Stimulated activated CD4-positive, alpha-beta T cell treated with anti-CD3 and anti-CD28 coated beads, Interleukin-2, amount 100 ng/mL, for 24 hours (primary cell): Measurements from ENCODE around the gene G6PC1.
"Not testable (repeated sequence)": the region's sequence is repeated elsewhere in the genome, so short reads cannot be mapped to it uniquely, and the experiment has no call there.

Experiments used
- DNase-seq, 2 donors: peaks; one replicate each; pipeline ENCODE4 v3.0.0-alpha.2; 2020

The G6PC1 gene

GRCh38 chr17:42873932-42874695, 26.5 kb upstream of the G6PC1 start:
- DNase-seq: not testable (repeated sequence)

- no peak for DNase-seq
These were observed 23.6 kb upstream of the G6PC1 start for GRCh38 chr17:42877037-42877436.

DNA sequence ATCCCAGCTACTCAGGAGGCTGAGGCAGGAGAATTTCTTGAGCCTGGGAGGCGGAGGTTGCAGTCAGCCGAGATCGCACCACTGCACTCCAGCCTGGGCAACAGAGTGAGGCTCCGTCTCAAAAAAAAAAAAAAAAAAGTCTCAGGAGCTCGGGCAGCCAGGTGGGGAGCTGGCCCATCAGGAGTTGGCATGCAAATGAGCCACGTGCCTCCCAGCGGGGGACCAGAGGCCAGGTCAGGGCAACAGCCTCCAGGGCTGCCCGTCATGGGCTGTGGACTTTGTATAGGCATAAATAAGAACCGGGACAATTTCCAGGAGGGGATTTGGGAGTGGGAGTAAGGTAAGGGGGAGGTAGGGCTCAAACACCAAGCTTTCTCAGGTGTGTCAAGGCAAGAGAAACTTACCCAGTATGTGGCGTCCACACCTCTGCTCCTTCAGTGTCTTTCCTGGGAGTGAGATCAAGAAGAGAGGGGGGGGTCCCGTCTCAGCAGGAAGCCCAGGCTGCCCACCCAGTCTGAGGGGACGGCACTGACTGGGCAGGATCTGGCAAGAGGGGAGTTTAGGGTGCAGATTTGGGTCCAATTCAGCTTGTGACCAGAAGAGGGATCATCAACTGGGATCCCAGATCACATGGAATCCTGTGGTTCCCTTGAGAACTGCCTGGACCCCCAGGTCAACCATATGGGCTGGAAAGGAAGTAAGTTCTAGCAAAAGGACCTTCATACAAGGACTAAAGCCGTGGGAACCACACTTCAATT, 22.3 kb upstream of the G6PC1 start:
- no peak for DNase-seq

- DNase-seq: no peak
These were observed 21.5 kb upstream of the G6PC1 start for GRCh38 chr17:42878924-42879595.

DNA sequence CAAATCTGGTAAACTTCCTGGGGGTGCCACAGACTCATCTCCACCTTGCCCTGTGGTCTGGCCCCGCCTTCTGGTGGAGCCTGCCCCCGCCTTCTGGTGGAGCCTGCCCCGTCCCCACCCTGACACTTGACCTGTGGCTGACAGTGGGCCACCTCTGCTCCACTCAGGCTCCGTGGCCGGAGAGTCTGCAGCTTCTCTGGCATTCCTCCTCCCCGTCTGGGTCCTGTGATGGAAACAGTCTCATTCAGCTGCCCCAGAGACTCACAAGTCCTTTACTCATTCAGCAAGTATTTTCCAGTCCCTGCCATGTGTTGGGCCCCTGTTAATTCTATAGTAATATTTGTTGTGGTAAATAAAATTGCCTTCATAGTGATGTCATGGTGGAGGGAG, 21.0 kb upstream of the G6PC1 start:
- DNase-seq: no peak

- no peak for DNase-seq
These were observed 19.8 kb upstream of the G6PC1 start for GRCh38 chr17:42880776-42881310.

GRCh38 chr17:42881706-42882105, 18.9 kb upstream of the G6PC1 start:
- DNase-seq: not testable (repeated sequence)

GRCh38 chr17:42882166-42882565, 18.4 kb upstream of the G6PC1 start:
- no peak for DNase-seq

DNA sequence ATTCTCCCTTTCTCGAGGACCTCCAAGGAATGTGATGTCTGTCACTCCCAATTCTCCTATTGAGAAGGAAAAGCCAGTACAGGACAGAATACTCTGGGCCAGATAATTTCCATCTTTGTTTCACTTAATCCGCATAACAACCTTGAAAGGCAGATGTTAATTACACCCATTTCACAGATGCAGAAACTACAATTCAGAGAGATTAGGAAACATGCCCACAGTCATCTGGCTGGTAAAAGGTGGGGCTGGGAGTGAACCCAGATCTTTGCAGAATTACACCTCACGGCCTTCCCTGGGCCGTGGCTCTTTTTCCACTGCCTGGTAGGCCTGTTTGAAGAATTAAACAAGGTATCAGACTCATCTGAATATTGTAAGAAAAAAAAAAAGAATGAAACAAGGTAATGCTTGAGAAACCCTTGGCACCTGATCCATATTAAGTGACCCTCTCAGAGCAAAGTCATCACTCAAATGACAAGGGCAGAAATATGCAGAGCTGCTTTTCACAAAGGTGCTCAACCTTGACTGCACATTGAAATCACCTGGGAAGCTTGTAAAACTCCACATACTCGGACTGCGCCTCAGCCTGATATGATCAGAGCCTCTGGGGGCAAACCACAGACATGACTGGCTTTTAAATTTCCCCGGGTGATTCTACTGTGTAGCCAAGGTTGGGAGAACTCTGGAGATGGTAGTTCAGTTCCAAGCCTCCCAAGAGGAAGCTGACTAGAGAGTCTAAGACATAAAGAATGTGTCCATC, 16.6 kb upstream of the G6PC1 start:
- no peak for DNase-seq

GRCh38 chr17:42885806-42886205, 14.8 kb upstream of the G6PC1 start:
- DNase-seq: not testable (repeated sequence)

DNA sequence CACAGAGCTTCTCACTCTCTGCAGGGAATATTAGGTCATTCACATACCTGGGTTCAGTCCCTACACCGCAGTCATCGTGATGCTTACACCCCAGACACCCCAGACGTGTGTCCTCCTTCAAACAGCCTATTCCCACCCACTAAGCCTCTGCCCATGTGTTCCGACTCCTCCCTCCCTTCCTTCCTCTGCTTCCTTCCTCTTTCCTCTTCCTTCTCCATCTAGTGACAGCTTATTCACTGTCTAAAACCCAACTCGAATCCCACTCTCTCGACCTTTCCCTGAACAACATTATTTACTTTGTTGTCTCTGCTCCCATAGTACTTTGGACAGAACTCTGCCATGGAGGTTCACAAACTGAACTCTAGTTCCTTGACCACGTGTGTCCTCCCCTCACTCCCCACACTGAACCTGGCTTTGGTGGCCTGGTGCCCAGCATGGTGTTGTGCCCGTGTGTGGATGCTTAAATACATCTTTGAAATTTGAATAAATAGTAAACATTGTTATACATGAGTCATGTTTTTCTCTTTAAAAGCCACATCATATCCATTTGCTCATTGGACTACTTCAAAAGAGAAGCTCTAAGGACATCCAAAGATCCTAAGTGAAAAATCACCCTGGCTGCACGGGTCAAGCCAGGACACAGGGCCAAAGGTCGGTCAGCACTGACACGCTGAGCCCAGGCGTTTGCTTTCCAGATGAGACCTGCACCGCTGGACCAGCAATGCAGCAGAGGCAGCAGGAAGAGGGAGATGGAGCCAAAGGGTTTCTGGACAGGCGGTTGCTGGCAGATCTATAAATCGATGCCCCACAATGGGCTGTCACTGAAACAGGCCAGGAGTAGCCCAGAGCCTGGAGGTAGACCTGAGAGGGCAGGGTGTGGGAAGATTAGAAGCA, 14.1 kb upstream of the G6PC1 start:
- DNase-seq: no peak

DNA sequence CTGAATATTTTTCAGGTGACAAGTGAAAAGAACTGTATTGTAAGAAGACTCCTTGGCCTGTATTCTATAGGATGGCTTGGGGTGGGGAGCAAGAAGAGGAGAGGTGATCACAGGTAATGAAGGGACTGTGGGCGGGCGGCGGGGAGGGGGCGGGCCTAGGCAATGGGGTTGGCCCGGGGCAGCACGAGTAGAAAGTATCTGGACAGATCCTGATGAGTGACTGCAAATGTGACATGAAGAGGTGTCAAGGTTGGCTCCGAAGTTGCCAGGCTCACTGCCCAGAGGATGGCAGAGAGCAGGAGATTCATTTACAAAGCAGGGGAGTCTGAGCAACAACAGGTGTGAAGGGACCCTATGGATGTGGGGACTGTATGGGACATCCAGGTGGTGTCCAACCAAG, 10.8 kb upstream of the G6PC1 start:
- no peak for DNase-seq

DNA sequence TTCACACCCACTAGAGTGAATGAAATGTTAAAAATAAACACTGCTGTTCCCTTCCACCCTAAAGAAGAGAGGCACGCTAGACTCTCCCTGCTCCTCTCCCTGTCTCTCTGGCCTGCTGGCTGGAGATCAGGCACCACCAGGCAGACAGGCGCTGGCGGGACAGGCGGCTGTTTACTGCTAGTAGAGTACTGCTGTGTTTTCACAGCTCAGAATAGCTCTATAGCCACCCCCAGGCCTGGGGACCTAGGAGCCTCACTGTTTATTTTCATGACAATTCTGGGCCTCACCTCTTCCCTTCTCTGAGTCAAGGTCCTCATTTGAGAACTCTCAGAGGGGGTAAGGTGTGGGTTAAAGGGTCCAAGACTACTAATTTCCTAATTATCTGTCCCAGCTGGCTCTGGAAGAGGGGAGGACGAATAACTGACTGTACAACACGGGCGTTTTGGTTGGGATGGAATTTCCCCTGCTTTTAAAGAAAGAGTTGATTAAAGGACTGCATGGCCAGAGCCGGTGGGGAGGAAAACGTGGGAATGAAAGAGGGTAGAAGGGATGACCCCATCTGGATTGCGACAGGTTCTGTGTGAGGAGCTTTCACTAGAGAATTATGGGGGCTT, 9.0 kb upstream of the G6PC1 start:
- DNase-seq: no peak

- no peak for DNase-seq
These were observed 7.2 kb upstream of the G6PC1 start for GRCh38 chr17:42893359-42893758.

DNA sequence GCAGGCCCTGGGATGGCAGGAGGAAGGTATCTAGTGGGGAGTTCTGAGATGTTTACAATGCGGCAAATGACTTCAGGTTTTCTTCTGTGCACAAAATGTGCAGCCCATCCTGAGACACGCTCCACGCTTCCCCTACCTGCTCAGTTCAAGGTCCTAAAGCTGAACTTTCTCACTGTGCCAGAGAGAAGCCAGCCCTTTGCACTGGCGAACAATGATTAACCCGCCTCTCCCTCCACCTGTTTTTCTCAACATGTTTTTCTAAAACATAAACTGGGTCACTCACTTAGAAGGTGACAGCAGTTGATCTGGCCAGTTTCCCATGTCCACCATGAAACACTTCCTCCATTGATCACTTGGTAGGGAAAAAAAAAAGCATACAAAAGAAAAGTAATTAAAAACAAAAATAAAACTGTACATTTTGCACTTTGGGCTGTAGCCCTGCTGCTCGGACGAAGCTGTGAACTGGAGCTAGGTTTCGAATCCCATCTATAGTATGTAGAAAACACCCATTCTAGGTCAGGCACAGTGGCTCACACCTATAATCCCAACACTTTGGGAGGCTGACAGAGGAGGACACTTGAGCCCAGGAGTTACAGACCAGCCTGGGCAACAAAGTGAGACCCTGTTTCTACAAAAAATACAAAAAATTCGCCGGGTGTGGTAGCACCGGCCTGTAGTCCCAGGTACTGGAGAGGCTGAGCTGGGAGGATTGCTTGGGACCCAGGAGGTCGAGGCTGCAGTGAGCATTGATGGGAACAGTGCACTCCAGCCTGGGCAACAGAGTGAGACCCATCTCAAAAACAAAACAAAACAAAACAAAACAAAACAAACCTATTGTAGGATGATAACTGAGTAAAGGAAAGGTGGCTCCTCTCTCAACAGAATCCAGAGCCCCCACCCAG, 6.1 kb upstream of the G6PC1 start:
- no peak for DNase-seq

DNA sequence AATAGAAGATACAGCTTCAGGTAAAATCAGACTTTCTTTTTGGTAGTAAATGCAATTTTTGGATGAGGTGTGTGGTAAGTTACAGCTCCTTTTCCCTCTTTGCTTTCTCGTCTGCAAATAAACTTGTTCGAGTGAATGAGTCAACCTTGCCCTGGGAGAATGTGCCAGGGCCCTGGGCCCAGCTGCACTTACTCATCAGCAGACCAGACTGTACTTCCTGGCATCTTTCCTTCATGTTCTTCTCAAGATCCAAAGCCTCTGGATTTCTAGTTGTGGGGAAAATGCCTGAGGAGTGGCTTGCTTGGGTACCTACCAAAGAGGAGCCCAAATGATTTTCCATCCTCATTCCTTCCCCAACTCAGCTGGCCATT, 5.4 kb upstream of the G6PC1 start:
- no peak for DNase-seq

DNA sequence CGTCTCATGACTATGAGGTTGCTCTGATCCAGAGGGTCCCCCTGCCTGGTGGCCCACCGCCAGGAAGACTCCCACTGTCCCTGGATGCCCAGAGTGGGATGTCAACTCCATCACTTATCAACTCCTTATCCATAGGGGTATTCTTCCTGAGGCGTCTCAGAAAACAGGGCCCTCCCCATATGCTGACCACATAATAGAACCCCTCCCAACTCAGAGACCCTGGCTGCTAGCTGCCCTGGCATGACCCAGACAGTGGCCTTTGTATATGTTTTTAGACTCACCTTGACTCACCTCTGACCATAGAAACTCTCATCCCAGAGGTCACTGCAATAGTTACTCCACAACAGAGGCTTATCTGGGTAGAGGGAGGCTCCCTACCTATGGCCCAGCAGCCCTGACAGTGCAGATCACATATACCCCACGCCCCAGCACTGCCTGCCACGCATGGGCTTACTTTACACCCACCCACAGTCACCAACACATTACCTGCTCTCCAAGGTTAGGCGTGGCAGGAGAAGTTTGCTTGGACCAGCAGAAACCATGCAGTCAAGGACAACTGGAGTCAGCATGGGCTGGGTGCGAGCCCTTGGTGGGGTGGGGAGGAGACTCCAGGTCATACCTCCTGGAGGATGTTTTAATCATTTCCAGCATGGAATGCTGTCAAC, 2.3 kb upstream of the G6PC1 start:
- no peak for DNase-seq

GRCh38 chr17:42899981-42900380, 618 bp upstream of the G6PC1 start:
- not testable (repeated sequence) for DNase-seq

DNA sequence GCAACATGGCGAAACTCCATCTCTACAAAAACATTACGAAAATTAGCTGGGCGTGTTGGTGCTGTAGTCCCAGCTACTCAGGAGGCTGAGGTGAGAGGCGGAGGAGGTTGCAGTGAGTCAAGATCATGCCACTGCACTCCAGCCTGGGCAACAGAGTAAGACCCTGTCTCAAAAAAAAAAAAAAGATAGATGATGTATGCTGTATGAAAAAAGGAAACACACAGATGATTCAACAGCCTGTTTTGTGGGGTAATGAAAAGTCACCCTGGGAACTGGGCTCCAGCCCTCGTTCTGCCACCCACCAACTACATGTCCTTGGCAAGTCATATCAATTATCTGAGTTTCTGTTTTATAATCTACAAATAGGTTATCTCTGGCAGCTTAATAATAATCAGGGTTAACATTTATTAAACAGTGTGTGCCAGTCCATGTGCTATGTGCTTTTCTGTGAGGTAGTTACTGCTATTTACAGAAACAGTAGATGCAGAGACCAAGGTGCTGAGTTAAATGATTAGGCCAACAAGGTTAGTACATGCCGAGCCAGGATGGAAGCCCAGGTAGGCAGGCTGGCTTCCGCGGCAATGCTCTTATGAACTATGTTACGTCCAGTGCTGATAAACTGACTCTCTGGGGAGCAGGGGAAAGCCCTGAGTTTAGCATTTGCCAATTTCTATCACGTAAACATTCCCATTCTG, 1.1 kb downstream of the G6PC1 start:
- DNase-seq: no peak
